ENCODE results near the gene ZC2HC1B.
"Not testable (repeated sequence)": the region's sequence is repeated elsewhere in the genome, so short reads cannot be mapped to it uniquely, and the experiment has no call there.

Gene ZC2HC1B, protein sequence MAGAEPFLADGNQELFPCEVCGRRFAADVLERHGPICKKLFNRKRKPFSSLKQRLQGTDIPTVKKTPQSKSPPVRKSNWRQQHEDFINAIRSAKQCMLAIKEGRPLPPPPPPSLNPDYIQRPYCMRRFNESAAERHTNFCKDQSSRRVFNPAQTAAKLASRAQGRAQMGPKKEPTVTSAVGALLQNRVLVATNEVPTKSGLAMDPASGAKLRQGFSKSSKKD

DNA sequence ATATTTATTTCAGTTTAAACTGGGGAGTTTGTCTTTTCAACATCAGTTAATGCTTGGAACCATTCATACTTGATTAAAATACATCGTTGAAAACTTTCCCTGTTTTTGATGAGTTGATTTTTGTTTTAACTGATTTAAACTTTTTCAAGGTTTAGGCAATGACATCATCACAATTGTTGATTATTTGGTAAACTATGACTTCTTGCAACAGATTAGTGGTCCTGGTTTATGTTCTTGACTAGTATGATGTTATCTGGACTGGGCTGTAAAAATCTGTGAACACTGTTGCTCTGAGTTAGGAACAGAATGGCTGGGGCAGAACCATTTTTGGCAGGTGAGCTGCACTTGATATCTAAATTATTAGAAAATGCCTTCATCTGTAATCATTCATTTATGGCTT is at the start of gene ZC2HC1B:
ZC2HC1B (plus strand) TSS at position 241 of the 400 bp plus-strand sequence; CDS start at position 307, 66 bp downstream.
- no peak for DNase-seq (ENCODE audit: low read depth)

DNA sequence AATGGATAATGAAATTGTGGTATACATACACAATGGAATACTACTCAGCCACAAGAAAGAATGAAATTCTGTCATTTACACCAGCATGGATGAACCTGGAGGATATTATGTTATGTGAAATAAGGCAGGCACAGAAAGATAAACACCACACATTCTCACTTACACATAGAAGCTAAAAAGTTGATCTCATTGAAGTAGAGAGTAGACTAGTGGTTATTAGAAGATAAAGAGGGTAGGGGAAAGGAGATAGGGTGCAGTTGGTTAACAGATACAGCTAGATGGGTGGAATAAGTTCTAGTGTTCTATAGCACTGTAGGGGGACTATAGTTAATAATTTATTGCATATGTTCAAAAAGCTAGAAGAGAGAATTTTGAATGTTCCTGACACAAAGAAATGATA is 46.7 kb upstream of the ZC2HC1B start:
- DNase-seq (ENCODE audit: low read depth) = no peak

DNA sequence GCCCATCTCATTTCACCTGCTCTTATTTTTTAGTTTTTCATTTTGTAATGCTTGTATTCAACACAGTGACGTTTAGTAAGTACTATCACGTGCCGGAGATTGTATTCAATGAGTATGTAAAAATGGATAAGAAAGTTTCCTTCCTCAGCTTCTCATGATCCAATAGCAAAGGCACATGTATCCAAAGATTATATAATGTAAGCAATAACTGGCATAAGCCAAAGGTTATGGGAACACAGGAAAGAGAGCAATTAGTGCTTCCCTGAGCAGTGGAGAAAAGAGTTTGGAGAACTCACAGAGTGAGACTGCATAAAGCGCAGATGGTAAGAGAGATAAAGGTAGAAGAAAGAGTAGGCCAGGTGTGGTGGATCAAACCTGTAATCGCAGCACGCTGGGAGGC is 42.9 kb upstream of the ZC2HC1B start:
- no peak for DNase-seq (ENCODE audit: low read depth)

DNA sequence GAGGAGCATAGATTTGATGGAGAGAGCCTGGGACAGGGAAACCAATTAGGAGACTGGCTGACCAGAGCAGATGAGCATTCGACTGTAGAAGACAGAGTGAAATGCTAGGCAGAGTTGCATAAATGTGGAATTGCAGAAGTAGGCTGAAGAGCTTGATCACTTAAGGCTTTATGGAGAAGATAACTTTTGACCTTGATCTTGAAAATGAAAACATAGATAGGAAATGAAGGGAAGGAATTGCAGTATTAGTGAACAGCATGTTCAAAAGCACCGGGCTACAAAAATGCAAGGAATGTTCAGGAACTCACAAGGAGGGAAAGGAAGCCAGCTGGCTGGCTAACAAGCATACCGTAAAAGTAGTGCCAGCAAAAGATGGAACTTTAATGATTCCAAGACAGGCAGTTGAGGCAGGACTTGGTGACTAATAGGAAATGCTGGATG is 41.7 kb upstream of the ZC2HC1B start:
- DNase-seq (ENCODE audit: low read depth) = no peak

DNA sequence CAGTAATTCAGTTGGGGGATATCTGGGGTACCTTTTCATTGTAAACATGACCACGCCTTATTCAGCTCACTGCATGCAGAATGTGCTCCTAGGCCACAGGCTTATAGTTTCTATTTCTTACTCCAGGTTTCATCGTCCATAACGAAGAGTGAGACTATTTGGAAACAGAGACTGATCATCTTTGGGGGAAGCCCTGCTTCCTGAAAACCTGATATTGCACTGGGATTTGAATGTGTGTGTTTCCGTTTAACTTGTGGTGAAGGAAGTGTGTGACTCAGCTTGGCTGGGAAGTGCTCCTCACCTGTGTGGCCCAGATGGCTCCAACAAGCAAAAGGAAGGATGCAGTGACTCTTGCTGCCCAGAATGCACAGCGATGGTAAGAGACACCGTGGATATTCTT is 40.7 kb upstream of the ZC2HC1B start:
- no peak for DNase-seq (ENCODE audit: low read depth)

DNA sequence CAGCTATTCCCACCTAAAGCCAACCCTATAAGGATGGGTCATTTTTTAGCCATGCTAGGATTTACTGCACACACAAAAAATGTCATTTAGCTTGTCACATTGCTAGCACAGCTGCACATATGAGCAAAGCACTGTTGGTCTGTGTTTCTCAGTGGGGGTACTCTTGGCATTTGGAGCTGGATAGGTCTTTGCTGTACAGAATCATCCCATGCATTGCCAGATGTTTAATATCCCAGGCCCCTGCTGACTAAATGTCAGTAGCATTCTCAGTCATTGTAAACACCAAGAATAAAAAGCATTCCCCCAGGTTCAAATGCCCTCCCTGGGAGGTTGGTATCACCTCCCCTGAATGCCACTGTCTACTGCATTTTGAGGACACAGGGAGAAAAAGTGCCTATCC is 35.7 kb upstream of the ZC2HC1B start:
- no peak for DNase-seq (ENCODE audit: low read depth)

DNA sequence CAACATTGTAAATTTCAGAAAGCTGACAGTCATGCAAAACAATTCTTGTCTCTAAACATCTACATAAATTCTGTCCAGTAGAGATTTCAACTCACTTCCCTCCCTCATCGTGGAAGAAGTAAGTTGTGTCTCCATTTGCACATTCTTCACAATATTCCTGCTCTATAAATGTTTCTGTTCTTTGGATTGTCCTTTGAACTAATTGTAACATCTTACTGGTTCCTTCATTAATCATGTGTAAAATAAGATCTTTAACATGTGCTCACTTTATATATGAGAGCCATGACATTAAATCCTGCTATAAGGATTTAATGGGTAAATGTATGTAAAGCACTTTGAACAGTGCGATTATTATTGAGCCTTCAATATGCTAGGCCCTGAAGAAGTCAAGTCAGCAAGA is 28.1 kb upstream of the ZC2HC1B start:
- no peak for DNase-seq (ENCODE audit: low read depth)

DNA sequence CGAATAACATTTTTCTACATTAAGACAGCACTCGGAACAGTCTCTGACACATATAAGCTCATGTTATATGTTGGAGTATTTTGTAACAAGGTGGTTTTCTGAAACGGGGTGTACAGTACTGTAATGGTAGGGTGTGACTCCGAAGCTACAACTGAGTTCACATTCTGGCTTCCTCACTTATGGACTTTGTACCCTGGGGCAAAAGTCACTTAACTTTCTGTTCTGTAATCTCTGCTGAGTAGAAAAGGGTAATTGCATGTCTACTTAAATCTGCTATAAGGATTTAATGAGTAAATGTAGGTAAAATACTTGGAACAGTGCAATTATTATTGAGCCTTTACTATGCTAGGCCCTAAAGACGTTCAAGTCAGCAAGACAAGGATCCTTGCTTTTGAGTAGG is 25.9 kb upstream of the ZC2HC1B start:
- no peak for DNase-seq (ENCODE audit: low read depth)

DNA sequence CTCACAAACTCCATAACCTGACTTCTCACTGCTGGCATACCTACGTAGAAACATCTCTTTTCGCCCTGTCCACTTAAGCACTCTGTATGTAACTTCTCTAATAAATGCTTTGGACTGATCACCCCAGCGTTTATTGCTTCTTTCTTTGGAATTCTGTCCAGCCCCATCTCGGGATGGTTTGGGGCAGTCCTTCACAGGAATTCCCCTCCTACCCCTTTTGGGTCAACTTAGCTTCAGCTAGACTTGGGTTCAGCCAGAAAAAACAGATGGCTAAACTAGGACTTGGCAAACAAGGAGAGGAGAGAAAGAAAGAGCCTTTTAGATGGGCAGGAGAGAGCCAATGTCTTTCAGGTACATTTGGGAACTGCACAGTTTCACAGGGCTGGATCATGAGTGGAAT is 25.1 kb upstream of the ZC2HC1B start:
- no peak for DNase-seq (ENCODE audit: low read depth)

DNA sequence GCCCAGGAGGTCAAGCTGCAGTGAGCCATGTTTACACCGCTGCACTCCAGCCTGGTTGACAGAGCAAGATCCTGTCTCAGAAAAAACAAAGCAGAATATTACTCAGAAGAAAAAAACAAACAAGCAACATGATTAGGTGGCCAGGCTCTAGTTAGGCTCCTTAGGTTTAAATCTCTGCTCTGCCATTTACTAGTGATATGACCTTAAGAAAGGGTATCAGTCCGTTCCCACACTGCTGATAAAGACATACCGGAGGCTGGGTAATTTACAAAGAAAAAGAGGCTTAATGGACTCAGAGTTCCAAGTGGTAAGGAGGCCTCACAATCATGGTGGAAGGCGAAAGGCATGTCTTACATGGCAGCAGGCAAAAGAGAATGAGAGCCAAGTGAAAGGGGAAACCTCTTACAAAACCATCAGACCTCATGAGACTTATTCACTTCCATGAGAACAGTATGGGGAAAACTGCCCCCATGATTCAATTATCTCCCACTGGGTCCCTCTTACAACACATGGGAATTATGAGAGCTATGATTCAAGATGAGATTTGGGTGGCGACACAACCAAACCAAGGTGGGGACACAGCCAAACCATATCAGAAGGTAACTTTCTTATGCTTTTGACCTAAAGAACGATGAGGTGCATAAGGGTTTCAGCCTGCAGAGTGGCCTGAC is 23.5 kb upstream of the ZC2HC1B start:
- DNase-seq (ENCODE audit: low read depth) = no peak

DNA sequence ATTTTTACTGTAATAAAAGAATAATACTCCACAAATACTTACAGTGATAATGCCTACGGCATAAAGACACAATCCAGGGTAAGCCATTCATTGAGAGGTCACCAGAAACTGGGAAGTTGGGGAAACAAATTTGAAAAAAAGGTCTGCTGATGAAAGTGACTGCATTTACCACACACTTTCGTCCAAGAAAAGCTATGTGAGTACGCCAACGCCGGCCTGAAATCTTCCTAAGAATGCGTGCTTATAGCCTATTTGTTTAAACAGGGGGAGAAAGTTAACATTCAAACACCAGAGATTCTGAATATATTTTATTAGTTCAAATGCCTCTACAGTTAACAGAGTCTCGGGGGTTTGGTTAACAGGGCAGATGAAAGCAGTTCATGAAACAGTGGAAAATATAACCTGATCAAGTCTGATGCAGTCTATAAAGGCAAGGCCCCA is 21.8 kb upstream of the ZC2HC1B start:
- no peak for DNase-seq (ENCODE audit: low read depth)

DNA sequence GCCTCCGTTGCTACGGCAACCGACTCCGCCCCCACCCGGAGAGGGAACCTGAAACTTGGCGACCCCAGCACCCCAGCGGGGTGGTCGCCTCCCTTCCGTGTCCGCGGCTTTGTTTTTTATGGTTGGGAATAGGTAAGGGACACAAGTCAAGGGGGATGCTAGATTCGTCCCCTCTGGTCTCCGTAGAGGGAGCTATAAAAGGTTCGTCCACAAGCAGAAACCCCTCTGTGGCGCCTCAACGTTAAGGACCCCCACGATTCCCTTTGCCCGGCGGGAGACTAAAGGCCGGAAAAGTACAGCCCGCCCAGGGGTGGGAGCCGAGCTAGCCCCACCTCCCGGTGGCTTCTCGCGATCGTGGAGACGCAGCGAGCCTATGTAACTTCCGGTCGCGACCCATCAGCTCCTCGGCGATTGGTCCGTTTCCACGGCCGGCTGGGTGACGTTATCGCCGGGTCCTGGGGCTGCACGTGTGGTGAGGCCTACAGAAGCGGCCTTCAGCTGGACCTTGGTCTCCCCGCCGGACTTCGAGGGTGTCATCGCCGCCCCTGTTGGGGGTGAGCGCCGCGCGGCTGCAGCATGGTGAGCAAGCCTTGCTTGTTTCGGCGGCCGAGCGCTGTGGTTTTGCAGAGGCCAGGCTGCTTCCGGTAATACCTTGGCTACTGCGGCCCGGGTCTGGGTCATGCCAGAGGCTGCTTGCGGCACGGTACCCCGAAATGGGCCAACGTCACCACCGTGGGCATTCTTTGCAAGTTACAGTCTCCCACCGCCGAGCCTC is 21.2 kb upstream of the ZC2HC1B start, which contains the start of gene LTV1:
LTV1 (plus strand) TSS at position 437 of the 775 bp plus-strand sequence; CDS start at position 577, 140 bp downstream.
- DNase-seq (ENCODE audit: low read depth) = peak; percentile 85

DNA sequence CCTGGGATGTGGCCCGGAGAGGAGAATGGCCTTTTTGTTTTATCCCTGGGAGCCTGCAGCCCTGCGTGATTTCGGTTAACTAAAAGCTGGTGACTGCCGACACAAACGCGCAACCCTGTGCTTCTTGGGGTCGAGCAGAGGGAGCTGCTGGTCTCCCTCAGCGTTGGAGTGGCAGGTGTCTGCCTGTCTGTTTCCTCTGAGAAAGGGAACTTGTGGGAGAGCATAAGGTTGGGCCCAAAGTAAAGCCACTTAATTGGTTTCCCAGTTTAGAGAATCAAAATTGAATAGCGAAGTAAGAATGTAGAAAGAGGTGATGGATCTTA is 20.6 kb upstream of the ZC2HC1B start:
- DNase-seq (ENCODE audit: low read depth) = no peak

DNA sequence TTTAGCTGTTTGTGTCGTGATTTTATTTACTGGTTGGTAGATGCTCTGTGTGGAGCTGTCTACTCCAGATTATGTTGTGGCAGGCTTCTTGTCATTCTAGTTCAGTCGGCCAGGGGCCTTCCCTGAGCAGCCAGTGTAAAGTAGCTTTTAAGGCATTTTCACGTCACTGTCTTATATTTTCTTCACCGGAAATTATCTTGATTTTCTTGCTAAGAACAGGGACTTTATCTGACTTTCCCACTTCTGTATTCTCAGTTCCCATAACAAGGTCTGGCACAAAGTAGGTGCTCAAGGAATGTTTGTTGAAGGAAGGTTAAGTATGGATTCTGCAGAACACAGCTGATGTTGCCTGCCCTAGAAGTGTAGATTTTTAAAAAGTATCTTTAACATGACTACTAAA is 20.3 kb upstream of the ZC2HC1B start:
- DNase-seq (ENCODE audit: low read depth) = no peak

DNA sequence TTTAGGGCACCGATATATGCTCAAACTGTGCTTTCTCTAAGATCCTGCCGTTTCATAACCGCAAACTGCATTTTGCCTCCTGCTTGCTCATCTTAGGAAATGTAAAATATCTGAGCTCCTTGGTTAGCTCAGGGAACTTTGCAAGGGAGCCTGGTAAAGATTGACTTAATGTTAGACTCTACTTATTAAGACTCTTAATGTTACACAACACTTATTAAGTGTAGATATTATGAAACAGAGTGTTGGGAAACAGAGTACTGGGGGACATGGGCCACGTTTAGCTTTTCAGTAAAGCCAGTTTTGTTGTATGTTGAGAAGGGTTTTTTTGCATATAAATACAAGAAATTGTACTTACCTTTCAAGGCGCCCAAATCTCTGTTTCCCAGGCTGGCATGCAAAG is 19.2 kb upstream of the ZC2HC1B start:
- DNase-seq (ENCODE audit: low read depth) = no peak

DNA sequence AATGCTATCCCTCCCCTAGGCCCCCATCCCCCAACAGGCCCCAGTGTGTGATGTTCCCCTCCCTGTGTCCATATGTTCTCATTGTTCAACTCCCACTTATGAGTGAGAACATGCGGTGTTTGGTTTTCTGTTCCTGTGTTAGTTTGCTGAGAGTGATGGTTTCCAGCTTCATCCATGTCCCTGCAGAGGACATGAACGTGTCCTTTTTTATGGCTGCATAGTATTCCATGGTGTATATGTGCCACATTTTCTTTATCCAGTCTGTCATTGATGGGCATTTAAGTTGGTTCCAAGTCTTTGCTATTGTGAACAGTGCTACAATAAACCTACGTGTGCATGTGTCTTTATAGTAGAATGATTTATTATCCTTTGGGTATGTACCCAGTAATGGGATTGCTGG is 12.6 kb upstream of the ZC2HC1B start:
- not testable (repeated sequence) for DNase-seq (ENCODE audit: low read depth)

DNA sequence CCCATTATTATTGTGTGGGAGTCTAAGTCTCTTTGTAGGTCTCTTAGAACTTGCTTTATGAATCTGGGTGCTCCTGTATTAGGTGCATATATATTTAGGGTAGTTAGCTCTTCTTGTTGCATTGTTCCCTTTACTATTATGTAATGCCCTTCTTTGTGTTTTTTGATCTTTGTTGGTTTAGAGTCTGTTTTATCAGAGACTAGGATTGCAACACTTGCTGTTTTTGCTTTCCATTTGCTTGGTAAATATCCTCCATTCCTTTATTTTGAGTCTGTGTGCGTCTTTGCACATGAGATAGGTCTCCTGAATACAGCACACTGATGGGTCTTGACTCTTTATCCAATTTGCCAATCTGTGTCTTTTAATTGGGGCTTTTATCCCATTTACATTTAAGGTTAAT is 9.2 kb upstream of the ZC2HC1B start:
- not testable (repeated sequence) for DNase-seq (ENCODE audit: low read depth)

DNA sequence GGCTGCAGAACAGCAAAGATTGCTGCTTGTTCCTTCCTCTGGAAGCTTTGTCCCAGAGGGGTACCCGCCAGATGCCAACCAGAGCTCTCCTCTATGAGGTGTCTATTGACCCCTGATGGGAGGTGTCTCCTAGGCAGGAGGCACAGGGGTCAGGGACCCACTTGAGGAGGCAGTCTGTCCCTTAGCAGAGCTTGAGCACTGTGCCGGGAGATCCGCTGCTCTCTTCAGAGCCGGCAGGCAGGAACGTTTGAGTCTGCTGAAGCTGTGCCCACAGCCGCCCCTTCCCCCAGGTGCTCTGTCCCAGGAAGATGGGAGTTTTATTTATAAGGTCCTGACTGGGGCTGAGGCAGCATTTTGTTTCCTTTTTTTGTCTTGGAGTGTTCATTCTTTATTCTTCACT is 7.5 kb upstream of the ZC2HC1B start:
- DNase-seq (ENCODE audit: low read depth) = not testable (repeated sequence)

DNA sequence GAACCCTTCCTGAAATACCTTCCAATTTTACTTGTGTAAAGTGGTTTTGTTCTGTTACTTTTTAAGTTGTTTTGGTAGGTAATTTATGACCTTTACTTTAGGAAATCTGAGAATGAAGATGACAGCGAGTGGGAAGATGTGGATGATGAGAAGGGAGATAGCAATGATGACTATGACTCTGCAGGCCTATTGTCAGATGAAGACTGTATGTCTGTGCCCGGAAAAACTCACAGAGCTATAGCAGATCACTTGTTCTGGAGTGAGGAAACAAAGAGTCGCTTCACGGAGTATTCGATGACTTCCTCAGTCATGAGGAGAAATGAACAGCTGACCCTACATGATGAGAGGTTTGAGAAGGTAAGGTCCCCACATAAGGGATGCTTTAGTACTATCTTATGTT is 6.6 kb upstream of the ZC2HC1B start:
- DNase-seq (ENCODE audit: low read depth) = no peak

DNA sequence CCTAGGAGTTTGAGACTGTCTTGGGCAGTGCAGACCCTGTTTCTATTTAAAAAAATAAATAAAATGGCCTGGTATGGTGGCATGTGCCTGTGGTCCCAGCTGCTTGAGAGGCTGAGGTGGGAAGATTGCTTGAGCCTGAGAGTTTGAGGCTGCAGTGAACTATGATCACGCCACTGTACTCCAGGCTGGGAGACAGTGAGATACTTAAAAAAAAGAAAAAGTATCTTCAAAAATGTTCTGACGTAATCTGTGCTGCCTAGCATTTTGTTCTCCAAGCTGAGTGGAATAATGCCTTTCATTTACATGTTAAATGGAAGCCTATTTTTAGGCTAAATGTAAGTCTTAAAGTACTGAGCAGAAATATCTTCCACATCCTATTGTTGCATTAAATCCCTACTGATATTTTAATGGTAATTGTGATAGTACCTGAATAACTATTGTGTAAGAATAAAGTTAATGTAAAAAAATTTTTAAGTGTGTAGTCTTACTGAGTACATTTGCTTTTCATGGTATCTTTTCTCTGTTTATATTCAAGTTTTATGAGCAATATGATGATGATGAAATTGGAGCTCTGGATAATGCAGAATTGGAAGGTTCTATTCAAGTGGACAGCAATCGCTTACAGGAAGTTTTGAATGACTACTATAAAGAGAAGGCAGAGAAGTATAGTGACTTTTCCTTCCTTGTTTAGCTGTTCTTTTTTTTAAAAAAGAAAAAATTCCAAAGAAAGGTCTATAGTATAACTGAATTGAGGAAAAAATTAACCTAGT is 4.2 kb upstream of the ZC2HC1B start:
- DNase-seq (ENCODE audit: low read depth) = no peak

DNA sequence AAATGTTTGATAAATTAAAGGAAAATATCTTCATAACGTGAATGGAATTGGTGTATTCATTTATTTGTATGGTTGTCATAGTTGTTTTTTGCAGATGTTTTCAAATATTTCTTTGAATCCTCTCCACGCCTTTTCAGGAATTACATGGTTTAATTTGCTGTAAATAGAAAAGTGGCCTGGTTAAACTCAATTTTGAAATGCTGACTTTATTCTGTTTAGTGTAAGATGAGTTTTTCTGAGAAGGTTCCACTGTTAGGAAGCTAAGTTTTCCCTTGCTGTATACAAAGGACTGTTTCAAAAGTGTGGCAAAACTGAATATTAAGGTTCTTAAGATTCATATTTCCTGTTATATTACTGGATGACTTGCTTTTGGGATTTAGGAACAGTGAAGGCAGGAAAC is 503 bp upstream of the ZC2HC1B start:
- no peak for DNase-seq (ENCODE audit: low read depth)

DNA sequence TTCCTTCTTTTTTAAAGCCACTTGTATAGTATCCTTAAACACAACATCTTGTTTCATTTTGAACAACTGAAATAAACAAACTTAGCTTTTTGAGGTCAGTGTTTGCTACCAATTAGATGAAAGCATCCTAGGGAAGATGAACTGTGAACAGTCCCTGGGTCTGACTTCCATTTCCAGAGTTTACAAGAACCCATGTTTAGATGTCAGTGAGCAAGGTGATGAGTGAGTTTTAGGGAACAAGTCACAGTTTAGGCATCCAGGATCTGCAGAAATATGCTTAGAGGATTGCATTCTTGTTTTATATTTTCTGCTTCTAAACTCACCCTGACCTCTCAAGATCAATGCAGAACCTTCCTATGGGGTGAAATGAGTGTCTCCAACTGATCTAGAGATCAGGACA is 3.0 kb downstream of the ZC2HC1B start:
- no peak for DNase-seq (ENCODE audit: low read depth)

All from stimulated activated CD8-positive, alpha-beta memory T cell treated with anti-CD3 and anti-CD28 coated beads, Interleukin-15, amount 100 ng/mL, for 1 hour (primary cell).